Left renal cortex interstitium (tissue), 4 donors: Measurements from ENCODE around the gene RPUSD1. TPM values are rescaled to one million over a fixed set of nuclear protein-coding genes. Genes with fewer than 3 reads are reported as not detected.

Experiments used
- DNase-seq, 4 donors: peaks; one replicate each; pipeline ENCODE4 v3.0.0-alpha.2; 2013; ENCODE audit warnings: low read depth in 4 of 4, low spot score in 2 of 4, missing footprints in 1 of 4
- polyA plus RNA-seq, 4 donors: library from polyadenylated mRNA; unstranded; fragments of 120-200 nt; gene quantifications; one replicate each; pipeline ENCODE4 v1.2.1, GENCODE V29; 2013; ENCODE audit not compliant: insufficient read length in 4 of 4

The RPUSD1 gene
- polyA plus RNA-seq, 4 donors: 9.7 to 18.5 (median 16.5) TPM

DNA sequence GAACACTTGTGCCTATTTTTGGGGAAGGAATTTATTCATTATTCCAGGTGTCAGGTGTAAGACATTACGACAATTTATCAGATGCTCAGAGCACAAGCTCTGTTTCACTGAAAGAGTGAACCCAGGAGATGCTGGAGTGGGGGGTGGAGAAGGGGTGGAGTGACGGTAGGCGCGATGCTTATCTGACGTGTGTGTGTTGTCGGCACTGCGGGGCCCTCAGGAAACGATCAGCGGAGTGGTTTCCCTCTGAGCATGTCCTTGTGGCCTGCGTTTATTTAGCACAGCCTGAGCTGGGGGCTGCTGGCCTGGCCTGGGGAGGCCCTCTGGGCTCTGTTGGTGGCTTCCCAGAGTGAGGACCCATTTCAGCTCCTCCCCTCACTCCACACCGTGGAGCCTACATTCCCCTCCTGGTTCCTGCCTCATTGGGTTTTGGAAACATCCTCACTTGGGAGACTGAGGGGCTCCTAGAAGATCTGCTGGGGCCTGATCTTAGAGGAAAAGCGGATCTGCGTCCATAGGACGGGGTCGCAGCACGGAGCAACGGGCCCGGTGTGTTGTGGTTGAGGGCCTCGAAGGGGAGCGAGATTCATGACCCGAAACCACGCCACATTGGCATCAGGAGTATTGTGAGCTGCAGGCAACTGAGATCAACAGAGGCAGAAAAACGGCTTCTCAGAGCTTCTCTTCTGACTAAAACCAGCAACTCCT, 31.3 kb upstream of the RPUSD1 start:
- no peak for DNase-seq

DNA sequence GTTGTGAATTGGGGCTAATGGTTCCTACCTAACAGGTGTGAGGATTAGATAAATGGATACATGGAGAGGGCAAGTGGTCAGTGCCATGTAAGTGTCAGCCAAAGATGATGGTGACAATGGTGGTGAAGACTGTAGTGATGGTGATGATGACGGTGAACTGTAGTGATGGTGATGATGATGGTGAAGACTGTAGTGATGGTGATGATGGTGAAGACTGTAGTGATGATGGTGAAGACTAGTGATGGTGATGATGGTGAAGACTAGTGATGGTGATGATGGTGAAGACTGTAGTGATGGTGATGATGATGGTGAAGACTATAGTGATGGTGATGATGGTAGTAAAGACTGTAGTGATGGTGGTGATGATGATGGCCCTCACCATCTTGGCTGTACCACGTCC, 30.4 kb upstream of the RPUSD1 start:
- DNase-seq: no peak

DNA sequence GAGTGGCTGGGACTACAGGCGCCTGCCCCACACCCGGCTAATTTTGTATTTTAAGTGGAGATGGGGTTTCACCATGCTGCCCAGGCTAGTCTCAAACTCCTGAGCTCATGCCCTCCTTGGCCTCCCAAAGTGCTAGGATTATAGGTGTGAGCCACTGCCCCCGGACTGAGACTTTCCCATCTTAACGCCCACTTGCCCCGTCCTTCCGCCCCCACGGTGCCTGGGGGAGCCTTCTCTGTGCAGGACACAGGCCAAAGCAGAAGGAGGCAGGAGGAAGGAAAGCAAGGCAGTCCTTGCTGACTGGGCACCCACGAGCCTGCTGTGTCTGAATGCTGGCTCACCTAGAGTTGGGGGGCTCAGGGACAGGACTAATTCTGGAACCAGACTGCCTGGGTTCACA, 30.0 kb upstream of the RPUSD1 start:
- DNase-seq: no peak

DNA sequence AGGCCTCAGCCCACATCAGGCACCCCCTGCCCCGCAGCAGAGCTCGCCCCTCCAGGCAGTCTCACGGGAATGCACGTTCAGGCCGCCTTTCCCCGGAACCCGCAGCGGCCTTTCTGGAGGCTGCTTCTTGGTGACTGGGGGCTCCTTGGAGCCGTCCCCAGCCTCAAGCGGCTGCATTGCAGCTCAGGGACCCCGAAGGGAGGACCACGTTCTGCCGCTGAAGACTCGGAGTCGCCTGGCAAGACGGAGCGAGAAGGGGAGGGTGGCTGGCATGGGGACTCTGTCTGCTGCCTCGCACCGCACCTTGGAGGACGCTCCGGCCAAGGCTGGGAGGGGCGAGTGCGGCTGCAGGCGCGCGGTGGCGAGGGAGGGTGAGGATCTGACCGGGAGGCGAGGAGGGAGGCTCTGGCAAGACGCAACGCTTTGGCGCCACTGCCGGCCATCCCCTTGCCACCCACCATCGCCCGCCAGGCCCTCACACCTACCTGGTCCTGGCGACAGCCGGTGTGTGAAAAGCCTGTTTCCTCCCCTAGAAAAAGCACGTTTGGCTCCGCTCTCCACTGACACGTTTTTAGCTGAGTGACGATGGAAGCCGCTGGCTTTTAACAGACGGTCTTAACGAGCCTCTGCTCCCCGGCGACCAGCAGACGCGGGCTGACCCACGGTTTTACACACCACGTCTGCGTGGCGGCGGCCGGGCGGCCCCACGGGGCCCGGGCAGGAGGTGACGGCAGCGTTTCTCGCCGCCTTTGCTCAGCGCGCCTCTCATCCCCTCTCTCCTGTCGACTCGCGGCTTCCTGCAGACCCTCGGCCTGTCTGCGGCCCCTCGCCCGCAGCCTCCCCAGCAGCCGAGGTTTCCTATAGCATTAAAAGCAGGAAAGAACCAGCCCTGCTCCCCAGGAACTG, 29.1 kb upstream of the RPUSD1 start:
- DNase-seq: no peak

DNA sequence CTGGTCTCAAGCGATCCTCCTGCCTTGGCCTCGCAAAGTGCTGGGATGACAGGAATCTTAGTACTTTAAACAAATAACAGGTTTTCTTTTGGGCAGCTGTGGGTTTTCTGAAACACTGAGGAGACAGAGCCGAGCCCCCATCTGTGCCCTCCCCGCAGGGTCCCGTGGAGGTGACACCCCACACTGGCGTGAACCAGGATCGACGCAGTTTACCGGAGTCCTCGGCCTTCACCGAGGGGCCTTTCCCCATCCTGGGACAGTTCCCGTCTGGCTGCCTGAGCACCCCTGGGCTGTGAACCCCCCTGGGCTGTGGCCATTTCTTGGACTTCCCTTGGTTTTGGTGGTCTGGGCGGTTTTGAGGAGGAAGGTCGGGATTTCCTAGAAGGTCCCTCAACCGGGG, 27.7 kb upstream of the RPUSD1 start:
- no peak for DNase-seq

DNA sequence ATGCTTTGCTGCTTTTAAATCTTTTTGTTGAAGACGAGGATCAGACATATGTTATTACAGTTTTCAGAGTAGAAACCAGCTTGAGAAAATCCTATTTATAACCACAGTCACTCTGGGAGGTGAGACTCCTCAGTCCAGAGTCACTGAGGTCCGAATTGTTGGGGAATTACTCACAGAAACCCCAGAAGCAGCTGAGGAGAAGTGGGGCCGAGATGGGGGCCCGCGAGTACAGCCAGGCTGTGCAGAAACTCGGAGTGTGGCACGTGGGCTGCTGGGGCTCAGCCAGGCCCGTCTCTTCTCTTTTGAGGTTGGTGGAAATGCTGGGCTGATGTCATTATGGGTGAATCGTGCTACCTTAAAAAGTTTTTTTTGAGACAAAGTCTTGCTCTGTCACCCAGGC, 26.8 kb upstream of the RPUSD1 start:
- no peak for DNase-seq

DNA sequence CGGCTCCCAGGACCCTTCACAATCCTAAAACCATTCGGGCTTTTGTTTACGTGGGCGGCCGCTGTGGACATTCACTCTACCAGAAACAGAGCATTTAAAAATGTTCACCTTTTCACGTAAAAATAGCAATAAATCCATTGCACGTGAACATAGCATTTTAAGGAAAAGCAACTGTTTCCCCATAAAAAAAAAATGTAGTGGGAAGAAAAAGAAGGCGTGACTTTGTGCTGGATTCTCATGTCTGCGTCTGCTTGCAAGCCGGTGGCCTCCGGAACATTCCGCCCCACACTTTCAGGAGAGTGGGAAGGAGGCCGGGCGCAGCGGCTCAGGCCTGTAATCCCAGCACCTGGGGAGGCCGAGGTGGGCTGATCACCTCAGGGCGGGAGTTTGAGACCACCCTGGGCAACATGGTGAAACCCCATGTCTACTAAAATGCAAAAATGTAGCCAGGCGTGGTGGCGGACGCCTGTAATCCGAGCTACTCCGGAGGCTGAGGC, 25.8 kb upstream of the RPUSD1 start:
- DNase-seq: no peak

DNA sequence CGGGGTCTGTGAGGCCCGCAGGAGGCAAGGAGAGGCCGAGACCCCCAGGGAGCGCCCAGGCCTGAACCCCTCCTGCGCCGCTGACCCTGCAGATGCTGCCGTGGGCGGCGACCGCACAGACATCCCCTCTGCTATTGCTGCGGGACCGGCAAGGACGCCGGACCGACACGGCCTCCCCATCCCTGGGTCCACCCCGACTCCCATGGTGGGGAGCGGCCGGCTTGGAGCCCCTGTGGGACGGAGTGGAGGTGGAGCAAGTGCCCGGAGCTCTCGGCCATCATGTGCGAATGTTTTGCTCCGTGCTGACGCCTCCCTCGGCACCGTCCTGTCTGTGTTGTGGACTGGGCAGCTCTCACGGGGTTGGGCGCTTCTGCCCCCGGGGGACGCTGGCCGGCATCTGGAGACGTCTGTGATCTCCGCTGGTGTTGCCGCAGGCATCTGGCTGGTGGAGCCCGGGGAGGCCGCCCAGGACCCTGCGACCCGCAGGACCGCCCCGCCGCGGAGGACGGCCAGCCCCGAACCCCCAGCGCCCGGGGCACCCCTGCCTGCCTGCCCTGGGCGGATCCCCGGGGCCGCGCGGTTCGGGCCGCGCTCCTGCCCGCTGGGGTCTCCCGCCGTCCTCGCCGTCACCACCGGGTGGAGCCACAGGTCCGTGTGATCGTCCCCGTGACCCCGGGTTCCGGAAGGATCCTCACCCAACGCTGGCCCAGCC, 25.2 kb upstream of the RPUSD1 start:
- DNase-seq: no peak

DNA sequence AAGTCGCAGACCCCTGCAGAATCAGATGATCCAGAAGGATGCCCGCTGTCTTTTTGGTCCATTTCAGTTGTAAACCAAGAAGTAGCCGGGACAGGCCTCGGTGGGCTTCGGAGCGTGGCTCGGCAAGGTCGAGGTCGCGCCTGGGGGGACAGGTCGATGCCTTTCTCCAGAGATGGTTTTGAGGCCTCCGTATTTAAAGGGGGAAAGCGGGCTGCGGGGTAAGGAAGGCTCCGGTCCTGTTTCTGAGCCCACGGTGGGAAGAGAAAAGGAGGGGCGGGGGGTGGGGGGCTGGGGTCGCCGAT, 19.9 kb upstream of the RPUSD1 start:
- no peak for DNase-seq

DNA sequence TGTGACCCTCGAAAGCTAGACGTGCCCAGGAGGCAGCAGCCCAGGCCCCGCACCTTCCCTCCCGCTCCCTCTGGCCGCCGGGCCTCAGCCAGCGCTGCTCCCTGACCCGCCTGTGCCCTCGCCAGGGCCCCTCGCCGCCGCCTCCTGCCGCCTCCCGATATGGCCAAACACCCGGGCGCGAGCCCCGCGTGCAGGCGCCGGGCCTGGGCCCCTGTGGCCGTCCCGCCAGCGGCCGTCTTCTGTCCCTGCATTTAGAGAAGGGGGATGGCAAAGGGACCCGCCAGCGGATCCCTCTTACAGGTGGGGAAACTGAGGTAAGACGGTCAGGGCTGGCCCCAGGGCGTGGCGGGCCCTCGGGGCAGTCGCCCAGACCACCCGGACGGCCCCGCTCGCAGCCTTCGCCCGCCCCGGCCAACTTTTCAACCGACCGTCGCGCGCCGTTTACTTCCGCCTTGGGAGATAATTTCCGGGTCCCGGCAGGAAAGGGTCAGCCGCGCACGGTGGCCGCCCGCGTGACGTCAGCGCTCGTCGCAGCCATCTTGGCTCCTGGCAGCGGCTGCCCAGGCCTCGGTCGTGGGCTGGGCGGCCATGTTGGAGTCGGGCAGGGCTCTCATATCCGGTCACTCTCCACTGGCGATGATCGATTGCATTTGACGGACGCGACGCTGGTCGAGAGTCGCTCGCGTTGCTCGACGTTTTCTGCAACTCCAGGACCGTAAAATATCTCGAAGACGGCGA, 19.3 kb upstream of the RPUSD1 start:
- DNase-seq: peak in 3 of 4 donors; percentile 76 to 86 (median 77)

DNA sequence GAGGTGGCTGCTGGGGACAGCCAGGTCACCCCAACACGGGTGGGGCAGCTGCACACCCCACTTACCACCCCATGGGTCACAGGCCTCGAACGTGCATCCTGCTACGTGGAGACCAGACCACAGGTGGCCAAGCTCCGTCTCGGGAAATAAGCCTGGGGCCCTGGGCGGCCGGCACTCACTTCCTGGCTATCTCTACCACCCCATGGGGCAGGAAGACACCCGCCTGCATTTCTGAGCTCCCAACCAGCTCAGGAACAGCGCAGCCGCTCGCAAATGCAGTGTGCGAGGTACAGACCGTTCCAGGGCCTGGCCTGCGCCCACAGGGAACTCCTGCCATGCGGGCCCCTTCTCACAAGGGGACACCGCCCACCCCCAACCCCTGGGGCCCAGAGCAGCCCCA, 17.3 kb upstream of the RPUSD1 start:
- no peak for DNase-seq

DNA sequence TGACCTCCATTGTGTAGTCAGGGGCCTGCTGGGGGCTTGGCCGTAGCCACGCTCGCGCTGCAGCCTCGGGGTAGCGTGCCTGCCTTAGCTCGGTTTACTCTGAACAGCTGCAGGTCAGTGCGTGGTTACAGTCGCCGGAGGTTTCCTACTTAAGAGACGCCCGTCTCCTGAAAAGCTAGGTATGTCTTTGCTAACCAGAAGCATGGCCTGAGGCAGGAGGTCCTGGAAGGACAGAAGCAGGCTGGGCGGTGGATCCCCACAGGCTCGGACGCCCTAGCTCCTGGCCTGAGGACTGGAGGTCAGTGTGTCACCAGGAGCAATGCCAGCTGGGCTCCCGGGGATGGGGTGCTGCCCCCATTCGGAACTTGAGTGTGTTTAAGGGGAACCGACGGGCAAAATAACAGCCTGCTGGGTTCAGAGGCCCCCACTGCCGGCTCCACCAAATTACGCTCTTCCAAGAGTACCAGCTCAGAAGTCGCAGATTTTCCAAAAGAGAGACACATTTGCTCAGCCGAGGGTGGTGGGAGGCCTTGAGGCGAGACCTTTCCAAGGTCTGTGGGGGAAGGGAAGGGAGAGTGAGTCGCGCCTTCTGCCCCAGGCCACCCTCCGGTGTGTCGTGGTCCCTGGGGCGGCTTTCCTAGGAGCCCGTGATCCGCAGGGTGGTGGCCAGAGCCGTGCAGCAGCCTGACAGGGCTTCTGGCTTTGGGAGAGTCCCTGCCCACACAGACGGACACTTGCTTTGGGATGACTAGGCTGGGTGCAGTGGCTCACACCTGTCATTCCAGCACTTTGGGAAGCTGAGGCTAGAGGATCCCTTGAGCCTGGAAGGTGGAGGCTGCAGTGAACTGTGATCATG, 16.2 kb upstream of the RPUSD1 start:
- DNase-seq: no peak

DNA sequence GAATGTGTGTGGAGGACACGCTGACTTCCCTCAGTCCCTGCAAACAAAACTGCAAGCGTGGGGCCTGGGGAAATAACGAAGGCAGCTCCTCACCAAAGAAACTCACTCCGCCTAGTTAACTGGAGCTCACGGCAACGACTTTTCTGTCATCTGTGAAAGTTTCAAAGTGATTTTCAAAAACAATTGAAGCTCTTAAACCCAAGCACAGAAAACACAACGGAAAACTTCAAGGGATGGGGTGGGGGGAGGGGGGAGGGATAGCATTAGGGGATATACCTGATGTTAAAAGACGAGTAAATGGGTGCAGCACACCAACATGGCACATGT, 15.5 kb upstream of the RPUSD1 start:
- DNase-seq: no peak

DNA sequence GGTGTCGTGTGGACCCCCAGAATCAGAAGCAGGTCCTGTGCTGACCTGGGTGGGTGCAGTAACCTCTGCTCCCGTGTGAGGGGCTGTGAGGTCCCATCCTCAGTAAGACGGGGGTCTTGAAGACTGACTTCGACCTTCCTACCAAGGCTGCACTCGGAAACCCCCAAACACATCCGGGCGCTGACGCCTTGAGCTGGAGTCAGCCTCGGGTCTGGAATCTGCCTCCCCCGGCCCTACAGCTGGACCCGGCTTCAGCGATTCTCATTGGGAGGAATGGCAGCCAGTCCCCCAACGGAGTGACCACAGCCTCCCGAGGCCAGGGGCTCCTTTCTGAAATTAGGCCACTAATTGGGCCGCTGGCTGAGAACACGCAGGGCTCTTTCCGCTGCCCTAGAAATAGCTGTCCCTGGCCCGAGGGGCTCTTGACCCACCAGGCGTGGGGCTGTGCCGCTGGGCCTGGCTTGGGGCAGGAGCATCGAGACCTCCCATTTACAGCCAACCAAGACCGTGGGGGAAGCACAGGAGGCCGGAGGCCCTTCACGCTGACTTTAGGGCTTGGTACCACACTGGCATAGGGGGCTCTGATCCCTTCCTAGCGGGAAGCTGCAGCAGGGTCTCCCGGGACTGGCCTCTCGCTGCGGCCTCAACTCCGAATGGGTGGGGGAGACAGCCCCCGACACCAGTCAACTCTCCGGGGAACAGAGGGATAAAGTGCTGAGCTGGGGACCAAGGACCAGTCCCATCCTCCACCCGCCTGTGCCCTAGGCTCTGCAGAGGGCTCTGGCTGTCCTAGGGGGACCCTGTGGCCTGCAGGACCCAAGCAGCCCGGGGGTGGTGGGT, 15.0 kb upstream of the RPUSD1 start:
- DNase-seq: no peak

DNA sequence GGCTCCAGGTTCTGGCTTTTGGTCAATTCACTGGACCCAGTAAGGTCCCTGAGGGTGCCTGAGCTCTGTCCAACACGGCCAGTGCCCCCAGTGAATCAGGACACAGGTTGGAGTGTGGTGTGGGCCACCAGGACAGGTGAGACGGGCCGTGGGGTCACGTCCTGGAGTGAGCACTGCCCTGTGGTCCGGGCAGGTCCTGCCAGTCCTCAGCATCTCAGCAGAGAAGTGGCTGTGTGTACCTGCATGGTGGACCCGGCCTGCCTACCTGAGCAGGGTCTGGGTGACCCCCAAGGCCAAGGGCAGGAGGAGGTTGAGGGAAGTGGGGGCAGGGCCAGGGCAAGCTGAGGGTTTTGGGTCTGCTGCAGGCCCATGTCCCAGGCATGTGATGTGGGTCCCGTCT, 14.3 kb upstream of the RPUSD1 start:
- DNase-seq: no peak

DNA sequence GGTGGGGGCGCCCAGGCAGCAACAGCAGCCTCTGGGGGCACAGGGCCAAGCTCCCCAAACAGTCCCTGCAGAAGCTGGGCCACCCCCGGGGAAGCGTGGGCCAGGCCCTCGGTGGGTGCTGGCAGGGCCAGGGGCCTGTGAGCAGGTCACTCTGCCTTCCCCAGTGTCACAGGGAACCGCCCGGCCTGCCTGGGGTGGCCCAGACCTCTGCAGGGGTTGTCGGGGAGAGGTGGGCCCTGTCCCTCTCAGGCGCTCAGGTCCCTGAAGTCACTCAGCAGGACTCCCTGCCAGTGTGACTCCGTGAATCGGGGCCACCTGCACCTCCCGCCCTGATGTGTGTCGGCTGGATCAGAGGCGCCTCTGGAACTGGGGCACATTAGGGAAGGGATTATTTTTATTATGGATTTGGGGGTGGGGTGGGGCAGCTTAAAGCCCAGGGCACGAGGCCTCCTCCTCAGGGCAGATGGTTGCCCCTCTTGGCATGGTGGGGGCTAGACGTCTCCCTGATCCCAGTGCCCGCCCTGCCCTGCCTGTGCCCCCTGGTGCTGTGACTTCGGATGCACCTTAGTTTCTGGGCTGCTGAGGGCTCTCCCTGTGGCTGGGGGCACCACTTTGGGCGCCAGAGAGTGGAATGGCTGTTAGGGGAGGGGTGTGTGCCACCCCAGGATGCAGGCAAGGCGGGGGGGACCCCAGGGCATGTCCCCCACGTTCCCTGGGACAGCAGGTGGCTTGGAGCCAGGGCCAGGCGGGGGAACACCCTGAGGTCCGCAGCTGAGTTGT, 13.6 kb upstream of the RPUSD1 start:
- no peak for DNase-seq

DNA sequence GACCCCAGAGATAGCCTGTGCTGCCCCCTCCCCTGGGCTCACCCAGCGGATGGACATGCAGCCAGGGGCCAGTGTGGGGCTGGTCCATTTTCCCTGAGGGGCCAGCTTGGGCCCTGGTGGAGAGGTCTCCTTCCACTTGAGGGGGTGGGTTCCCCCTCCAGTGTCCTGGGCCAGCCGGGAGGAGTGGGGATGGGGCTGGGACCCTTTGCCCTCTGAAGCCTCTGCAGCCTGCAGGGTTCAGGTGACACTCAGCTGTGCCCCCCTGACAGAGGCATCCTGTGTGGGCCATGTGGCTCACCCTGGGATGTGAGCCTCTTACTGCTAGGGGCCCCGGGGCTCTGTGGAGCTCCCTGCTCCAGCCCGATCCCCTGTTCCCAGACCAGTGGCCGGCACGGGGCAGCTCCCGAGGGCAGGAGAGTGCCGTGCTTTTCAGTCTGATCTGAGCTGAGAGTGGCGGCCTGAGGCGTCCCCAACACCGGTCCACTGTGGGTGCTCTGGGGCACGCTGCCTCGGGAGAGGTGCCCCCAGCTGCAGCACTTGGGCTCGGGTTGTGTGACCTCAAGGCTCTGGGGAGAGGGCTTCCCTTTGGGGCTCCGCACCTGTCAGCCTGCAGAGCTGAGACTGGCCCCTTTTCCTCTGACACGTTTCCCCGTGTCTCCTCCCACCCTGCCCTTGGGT, 12.8 kb upstream of the RPUSD1 start:
- no peak for DNase-seq
